H1 (cell line): ENCODE results near the gene SAAL1.

ENCODE experiments used
- CBX5 ChIP-seq: fragments of 300-800, 300-1000 bp; sonication (generic); IDR thresholded peaks from 2 replicates; pipeline ENCODE4 v1.7.1; 2016; ENCODE audit warnings: antibody characterized with exemption, low read length, low read depth
- TEAD4 ChIP-seq: IDR thresholded peaks from 2 replicates; pipeline ENCODE4 v1.6.1; 2012; ENCODE audit warnings: low read depth, low read length, inconsistent platforms, mixed read lengths
- ZNF274 ChIP-seq: IDR thresholded peaks from 2 replicates; pipeline ENCODE4 v1.7.0; 2012; ENCODE audit warnings: low read length, borderline replicate concordance; ENCODE audit errors: extremely low read depth
- TF ChIP-seq, protein P1 (sequence below), 3 experiments: IDR thresholded peaks; 1 replicate in 2 of 3; 2 replicates in 1 of 3; pipeline versions ENCODE4 v1.5.1 to v1.6.1; 2011; ENCODE audit warnings: low read length in 3 of 3, mild to moderate bottlenecking in 3 of 3, inconsistent platforms in 2 of 3, low read depth in 1 of 3, moderate library complexity in 1 of 3; ENCODE audit not compliant: insufficient read depth in 1 of 3; ENCODE audit errors: control extremely low read depth in 1 of 3

DNA sequence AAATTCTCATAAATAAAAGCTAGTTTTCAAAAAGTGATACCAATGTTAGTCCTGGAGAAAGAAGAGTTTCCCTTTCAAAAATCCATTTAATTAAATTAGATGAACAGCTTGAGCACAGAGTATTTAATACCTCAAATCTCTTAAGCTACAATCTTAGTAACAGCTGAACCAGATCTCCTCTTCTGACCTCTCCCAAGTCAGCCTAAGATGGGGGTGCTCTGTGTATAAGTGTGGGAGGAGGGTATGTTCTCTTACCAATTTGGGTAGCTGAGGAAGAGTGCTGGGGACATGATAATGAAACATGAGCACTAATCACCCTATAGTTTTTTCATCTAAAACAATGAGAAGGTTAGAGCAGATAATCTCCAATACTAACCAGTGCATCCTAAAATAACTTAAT is 69.4 kb downstream of the SAAL1 start:
- TF ChIP-seq CBX5 (no peak), TEAD4 (no peak), ZNF274 (no peak)
- TF ChIP-seq, protein P1, sequence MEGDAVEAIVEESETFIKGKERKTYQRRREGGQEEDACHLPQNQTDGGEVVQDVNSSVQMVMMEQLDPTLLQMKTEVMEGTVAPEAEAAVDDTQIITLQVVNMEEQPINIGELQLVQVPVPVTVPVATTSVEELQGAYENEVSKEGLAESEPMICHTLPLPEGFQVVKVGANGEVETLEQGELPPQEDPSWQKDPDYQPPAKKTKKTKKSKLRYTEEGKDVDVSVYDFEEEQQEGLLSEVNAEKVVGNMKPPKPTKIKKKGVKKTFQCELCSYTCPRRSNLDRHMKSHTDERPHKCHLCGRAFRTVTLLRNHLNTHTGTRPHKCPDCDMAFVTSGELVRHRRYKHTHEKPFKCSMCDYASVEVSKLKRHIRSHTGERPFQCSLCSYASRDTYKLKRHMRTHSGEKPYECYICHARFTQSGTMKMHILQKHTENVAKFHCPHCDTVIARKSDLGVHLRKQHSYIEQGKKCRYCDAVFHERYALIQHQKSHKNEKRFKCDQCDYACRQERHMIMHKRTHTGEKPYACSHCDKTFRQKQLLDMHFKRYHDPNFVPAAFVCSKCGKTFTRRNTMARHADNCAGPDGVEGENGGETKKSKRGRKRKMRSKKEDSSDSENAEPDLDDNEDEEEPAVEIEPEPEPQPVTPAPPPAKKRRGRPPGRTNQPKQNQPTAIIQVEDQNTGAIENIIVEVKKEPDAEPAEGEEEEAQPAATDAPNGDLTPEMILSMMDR (IDR thresholded peaks at IDR 0.05; ENCODE audit: control extremely low read depth in 1 of 3, insufficient read depth in 1 of 3, low read depth in 1 of 3, low read length in 3 of 3): no peak
